K562 (cell line): ENCODE results near the gene CISD3. TPM values are rescaled to one million over a fixed set of nuclear protein-coding genes. Genes with fewer than 3 reads are reported as not detected.

Experiments
- CBFB ChIP-seq: sonication (generic); formaldehyde crosslinking; IDR thresholded peaks from 2 replicates; pipeline ENCODE4 v1.4.0; 2020; ENCODE audit warnings: mild to moderate bottlenecking, missing genetic modification reagents
- CREBBP ChIP-seq: IDR thresholded peaks from one replicate; pipeline ENCODE4 v1.6.1; 2012; ENCODE audit warnings: low read depth, mild to moderate bottlenecking, control low read depth, inconsistent platforms, low read length
- FOS ChIP-seq: IDR thresholded peaks from 3 replicates; pipeline ENCODE4 v1.6.1; 2011; ENCODE audit not compliant: insufficient read length; ENCODE audit errors: extremely low read depth
- KDM1A ChIP-seq, 2 experiments: fragments of 450-650 bp; IDR thresholded peaks; 2 replicates each; pipeline ENCODE4 v1.6.1; 2016; ENCODE audit warnings: mild to moderate bottlenecking in 2 of 2
- MLLT1 ChIP-seq, 2 experiments: fragments of 450-650 bp; IDR thresholded peaks; 2 replicates each; pipeline ENCODE4 v1.6.1; 2016
- NR2C1 ChIP-seq, 2 experiments: fragments of 450-650 bp; IDR thresholded peaks; 2 replicates each; pipeline ENCODE4 v1.6.1; 2017; ENCODE audit warnings: mild to moderate bottlenecking in 2 of 2, antibody characterized with exemption in 1 of 2, inconsistent platforms in 1 of 2, missing compliant biosample characterization in 1 of 2, missing genetic modification characterization in 1 of 2
- NR2C2 ChIP-seq, 2 experiments: fragments of 200-800 bp in 1 of 2; sonication (Bioruptor generic) in 1 of 2; sonication (generic) in 1 of 2; formaldehyde crosslinking in 1 of 2; IDR thresholded peaks; 2 replicates each; pipeline versions ENCODE4 v1.6.1 to v1.8.0; 2016 to 2022; ENCODE audit warnings: mild to moderate bottlenecking in 1 of 2, missing compliant biosample characterization in 1 of 2, missing genetic modification characterization in 1 of 2, missing genetic modification reagents in 1 of 2
- RCOR1 ChIP-seq, 2 experiments: IDR thresholded peaks; 2 replicates each; pipeline ENCODE4 v1.6.1; 2012; ENCODE audit warnings: low read depth in 2 of 2, low read length in 2 of 2, borderline replicate concordance in 1 of 2, improper control_type of control experiment in 1 of 2
- RHOXF2B ChIP-seq: fragments of 250-450 bp; sonication (Bioruptor Pico); conservative IDR thresholded peaks from 2 replicates; pipeline ENCODE4 v1.5.1; 2021
- RNF2 ChIP-seq: sonication (generic); IDR thresholded peaks from 2 replicates; pipeline ENCODE4 v1.6.1; 2016
- SAP30 ChIP-seq: fragments of 200-600 bp; sonication (generic); IDR thresholded peaks from 2 replicates; pipeline ENCODE4 v1.6.1; 2012; ENCODE audit warnings: borderline replicate concordance, low read depth, mild to moderate bottlenecking, moderate library complexity, low read length, control low read depth, inconsistent platforms; ENCODE audit not compliant: insufficient read depth, poor library complexity, severe bottlenecking
- SMAD4 ChIP-seq: fragments of 250-450 bp; sonication (Bioruptor Pico); conservative IDR thresholded peaks from 2 replicates; pipeline ENCODE4 v1.8.0; 2021; ENCODE audit warnings: inconsistent platforms, mild to moderate bottlenecking, moderate library complexity
- TCF7 ChIP-seq: sonication (generic); IDR thresholded peaks from 2 replicates; pipeline ENCODE4 v1.6.1; 2016; ENCODE audit warnings: antibody characterized with exemption, borderline replicate concordance
- ZNF282 ChIP-seq: sonication (generic); formaldehyde crosslinking; IDR thresholded peaks from 2 replicates; pipeline ENCODE4 v1.8.1; 2023; ENCODE audit warnings: missing genetic modification reagents
- ZNF740 ChIP-seq, 3 experiments: fragments of 200-800 bp in 1 of 3; sonication (Bioruptor generic) in 1 of 3; sonication (generic) in 1 of 3; formaldehyde crosslinking in 1 of 3; IDR thresholded peaks; 2 replicates each; pipeline versions ENCODE4 v1.6.1 to v1.8.0; 2016 to 2022; ENCODE audit warnings: mild to moderate bottlenecking in 2 of 3, missing compliant biosample characterization in 2 of 3, missing genetic modification characterization in 2 of 3, missing genetic modification reagents in 1 of 3
- polyA plus RNA-seq, 8 experiments: library from polyadenylated mRNA; depleted of rRNA in 4 of 8; stranded (reverse) in 5 of 8; unstranded in 3 of 8; fragments of >200 nt; fragmentation: Nextera tagmentation in 2 of 8; fragmentation: Illumina TruSeq in 1 of 8; extraction: Ambion mirVana in 2 of 8; extraction: Trizol in 1 of 8; gene quantifications; 2 replicates each; pipeline versions ENCODE4 v1.2.1 to v1.2.3, GENCODE V29; 2011 to 2014; ENCODE audit warnings: inconsistent platforms in 1 of 8, missing spikeins in 1 of 8
- total RNA-seq, 7 experiments: library from RNA; depleted of rRNA in 6 of 7; stranded (reverse); fragments of >200 nt in 6 of 7; fragmentation: Illumina TruSeq in 2 of 7; extraction: Trizol in 2 of 7; gene quantifications; 2 replicates each; pipeline versions ENCODE4 v1.2.1 to v1.2.3, GENCODE V29; 2011 to 2021; ENCODE audit warnings: low replicate concordance in 1 of 7
- TF ChIP-seq, protein P1 (sequence below): fragments of 450-650 bp; IDR thresholded peaks from 2 replicates; pipeline ENCODE4 v1.6.1; 2018; ENCODE audit not compliant: partially characterized antibody
- TF ChIP-seq, protein P2 (sequence below): fragments of 250-450 bp; sonication (Bioruptor Pico); IDR thresholded peaks from 2 replicates; pipeline ENCODE4 v1.8.0; 2021; ENCODE audit warnings: moderate library complexity, mild to moderate bottlenecking, inconsistent platforms

The CISD3 gene
- total and polyA plus RNA-seq, 9 of the 15 experiments (the other 6 are each of a cell fraction or from before 2014, with no cell fraction given): 5.0 to 60.7 (median 15.7) TPM

DNA sequence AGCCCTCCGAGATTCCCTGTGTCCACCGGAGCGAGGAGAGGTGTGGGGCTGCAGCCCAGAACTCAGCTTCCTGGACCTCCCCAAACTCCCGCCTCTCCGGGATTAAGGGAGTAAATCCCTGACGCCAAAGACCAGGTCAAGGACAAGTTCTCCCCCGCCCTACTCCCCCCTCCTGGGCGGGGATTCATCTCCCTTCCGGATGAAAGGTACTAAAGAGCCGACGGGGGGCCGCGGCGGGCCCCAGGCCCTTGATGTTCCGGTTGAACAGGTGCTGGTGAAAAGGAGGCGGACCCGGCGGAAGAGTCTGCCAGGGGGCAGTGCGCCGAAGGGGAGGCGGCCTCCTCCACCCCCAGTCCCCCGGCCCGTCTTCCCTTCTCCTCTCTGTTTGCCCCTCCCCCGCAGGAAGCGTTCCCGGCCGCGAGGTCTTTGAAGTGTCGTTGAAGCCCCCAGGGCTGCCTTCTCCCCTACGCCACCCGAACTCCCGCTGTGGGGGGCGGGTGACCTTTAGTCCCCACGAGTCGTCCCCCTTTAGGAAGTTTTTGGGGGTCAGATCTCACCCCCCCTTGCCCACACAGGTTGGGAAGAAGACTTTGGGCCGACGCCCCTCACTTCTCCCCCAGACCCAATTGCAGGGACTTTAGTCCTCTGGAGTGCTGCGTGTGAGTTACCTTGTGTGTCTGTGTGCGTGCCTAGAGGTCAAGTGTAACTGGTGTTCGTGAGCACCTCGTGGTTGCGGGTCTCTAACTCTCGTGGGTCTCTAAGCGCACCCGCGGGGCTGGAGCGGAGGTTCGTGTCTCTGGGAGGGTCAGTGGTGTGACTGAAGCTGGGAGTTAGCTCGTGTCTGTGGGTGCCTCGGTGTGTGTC is 26.2 kb upstream of the CISD3 start (continued):
- TF ChIP-seq CBFB (0 out of 2 replicates have a peak, but pooled peaks have one; percentile 46), ZNF282 (CRISPR knock-in tag) (no peak), TCF7 (peak; percentile 84; the same call in 1 of the 2 replicates), SAP30 (peak; percentile 40), RNF2 (peak; percentile 41), CREBBP (no peak), KDM1A (IDR thresholded peaks at IDR 0.05) (peak; percentile 81 to 91), NR2C1 (IDR thresholded peaks at IDR 0.05) (0 out of 2 replicates have a peak, but pooled peaks have one; percentile 20), NR2C1 (tag; IDR thresholded peaks at IDR 0.05) (peak; percentile 81), NR2C2 (CRISPR knock-in tag; IDR thresholded peaks at IDR 0.05) (no peak), NR2C2 (tag; IDR thresholded peaks at IDR 0.05) (peak; percentile 64), FOS (no peak), RCOR1 (IDR thresholded peaks at IDR 0.05; ENCODE audit: borderline replicate concordance in 1 of 2, low read depth in 2 of 2, low read length in 2 of 2) (peak in 1 of 2 experiments; percentile 88; a peak in 2 of 4 replicates), RHOXF2B (no peak), SMAD4 (peak; percentile 59; the same call in 1 of the 2 replicates), MLLT1 (IDR thresholded peaks at IDR 0.05) (0 out of 4 replicates have a peak, but pooled peaks of 1 of the 2 experiments have one; percentile 9), ZNF740 (CRISPR knock-in tag; IDR thresholded peaks at IDR 0.05) (peak; percentile 72), ZNF740 (tag; IDR thresholded peaks at IDR 0.05) (peak in 1 of 2 experiments; percentile 74; a peak in 2 of 4 replicates)
- TF ChIP-seq, protein P1, sequence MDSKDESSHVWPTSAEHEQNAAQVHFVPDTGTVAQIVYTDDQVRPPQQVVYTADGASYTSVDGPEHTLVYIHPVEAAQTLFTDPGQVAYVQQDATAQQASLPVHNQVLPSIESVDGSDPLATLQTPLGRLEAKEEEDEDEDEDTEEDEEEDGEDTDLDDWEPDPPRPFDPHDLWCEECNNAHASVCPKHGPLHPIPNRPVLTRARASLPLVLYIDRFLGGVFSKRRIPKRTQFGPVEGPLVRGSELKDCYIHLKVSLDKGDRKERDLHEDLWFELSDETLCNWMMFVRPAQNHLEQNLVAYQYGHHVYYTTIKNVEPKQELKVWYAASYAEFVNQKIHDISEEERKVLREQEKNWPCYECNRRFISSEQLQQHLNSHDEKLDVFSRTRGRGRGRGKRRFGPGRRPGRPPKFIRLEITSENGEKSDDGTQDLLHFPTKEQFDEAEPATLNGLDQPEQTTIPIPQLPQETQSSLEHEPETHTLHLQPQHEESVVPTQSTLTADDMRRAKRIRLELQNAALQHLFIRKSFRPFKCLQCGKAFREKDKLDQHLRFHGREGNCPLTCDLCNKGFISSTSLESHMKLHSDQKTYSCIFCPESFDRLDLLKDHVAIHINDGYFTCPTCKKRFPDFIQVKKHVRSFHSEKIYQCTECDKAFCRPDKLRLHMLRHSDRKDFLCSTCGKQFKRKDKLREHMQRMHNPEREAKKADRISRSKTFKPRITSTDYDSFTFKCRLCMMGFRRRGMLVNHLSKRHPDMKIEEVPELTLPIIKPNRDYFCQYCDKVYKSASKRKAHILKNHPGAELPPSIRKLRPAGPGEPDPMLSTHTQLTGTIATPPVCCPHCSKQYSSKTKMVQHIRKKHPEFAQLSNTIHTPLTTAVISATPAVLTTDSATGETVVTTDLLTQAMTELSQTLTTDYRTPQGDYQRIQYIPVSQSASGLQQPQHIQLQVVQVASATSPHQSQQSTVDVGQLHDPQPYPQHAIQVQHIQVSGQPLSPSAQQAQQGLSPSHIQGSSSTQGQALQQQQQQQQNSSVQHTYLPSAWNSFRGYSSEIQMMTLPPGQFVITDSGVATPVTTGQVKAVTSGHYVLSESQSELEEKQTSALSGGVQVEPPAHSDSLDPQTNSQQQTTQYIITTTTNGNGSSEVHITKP: peak; percentile 10
- TF ChIP-seq, protein P2, sequence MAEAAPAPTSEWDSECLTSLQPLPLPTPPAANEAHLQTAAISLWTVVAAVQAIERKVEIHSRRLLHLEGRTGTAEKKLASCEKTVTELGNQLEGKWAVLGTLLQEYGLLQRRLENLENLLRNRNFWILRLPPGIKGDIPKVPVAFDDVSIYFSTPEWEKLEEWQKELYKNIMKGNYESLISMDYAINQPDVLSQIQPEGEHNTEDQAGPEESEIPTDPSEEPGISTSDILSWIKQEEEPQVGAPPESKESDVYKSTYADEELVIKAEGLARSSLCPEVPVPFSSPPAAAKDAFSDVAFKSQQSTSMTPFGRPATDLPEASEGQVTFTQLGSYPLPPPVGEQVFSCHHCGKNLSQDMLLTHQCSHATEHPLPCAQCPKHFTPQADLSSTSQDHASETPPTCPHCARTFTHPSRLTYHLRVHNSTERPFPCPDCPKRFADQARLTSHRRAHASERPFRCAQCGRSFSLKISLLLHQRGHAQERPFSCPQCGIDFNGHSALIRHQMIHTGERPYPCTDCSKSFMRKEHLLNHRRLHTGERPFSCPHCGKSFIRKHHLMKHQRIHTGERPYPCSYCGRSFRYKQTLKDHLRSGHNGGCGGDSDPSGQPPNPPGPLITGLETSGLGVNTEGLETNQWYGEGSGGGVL (CRISPR knock-in tag): no peak
